OCI-LY3 (cell line): ENCODE measurements around the gene RANBP10.

ENCODE experiments used
- H2AFZ ChIP-seq: fragments of 200-600, 300-600 bp; shearing (Covaris generic); 2 replicates; pipeline ENCODE4 v1.6.0; 2014; ENCODE audit warnings: antibody characterized with exemption, low read depth, low read length
- H3K27ac ChIP-seq: fragments of 200-600, 300-600 bp; sonication (generic); 2 replicates; pipeline ENCODE4 v1.5.1; 2014; ENCODE audit warnings: mild to moderate bottlenecking, low read length, moderate library complexity, mixed read lengths
- H3K27me3 ChIP-seq: fragments of 200-600, 300-600 bp; sonication (generic); 2 replicates; pipeline ENCODE4 v1.6.1; 2014; ENCODE audit warnings: low read depth, low read length, mixed read lengths
- H3K36me3 ChIP-seq: fragments of 200-600, 300-600 bp; sonication (generic); replicated peaks from 2 replicates; pipeline ENCODE3; 2014; ENCODE audit warnings: low read depth, low read length, mixed read lengths
- H3K4me1 ChIP-seq: fragments of 300-600, 200-600 bp; sonication (generic); 2 replicates; pipeline ENCODE4 v1.6.1; 2014; ENCODE audit warnings: low read length, mixed read lengths
- H3K4me2 ChIP-seq: fragments of 200-600, 300-600 bp; sonication (generic); 2 replicates; pipeline ENCODE4 v1.6.1; 2014; ENCODE audit warnings: low read length, mixed read lengths
- H3K4me3 ChIP-seq: fragments of 300-600, 200-600 bp; sonication (generic); 2 replicates; pipeline ENCODE4 v1.5.1; 2014; ENCODE audit warnings: antibody characterized with exemption, mild to moderate bottlenecking, low read length, moderate library complexity
- H3K79me2 ChIP-seq: fragments of 300-600, 200-600 bp; shearing (Covaris generic); 2 replicates; pipeline ENCODE4 v1.6.1; 2014; ENCODE audit warnings: mild to moderate bottlenecking, low read length, mixed read lengths
- H3K9ac ChIP-seq: fragments of 300-600, 200-600 bp; shearing (Covaris generic); 2 replicates; pipeline ENCODE4 v1.6.0; 2014; ENCODE audit warnings: mild to moderate bottlenecking, low read length, moderate library complexity
- H3K9me3 ChIP-seq: fragments of 200-600, 300-600 bp; shearing (Covaris generic); 2 replicates; pipeline ENCODE4 v1.6.1; 2014; ENCODE audit warnings: low read length, mixed read lengths; ENCODE audit not compliant: insufficient read depth
- H4K20me1 ChIP-seq: fragments of 200-600, 300-600 bp; sonication (generic); 2 replicates; pipeline ENCODE4 v1.6.1; 2016; ENCODE audit warnings: low read length, mixed read lengths; ENCODE audit not compliant: insufficient read depth
- CTCF ChIP-seq: fragments of 200-600, 300-600 bp; sonication (generic); IDR thresholded peaks from 2 replicates; pipeline ENCODE4 v1.5.1; 2014; ENCODE audit warnings: antibody characterized with exemption, low read length, low read depth
- EZH2phosphoT487 ChIP-seq: fragments of 200-600 bp; shearing (Covaris generic); IDR thresholded peaks from 2 replicates; pipeline ENCODE4 v1.6.1; 2018; ENCODE audit warnings: antibody characterized with exemption, mixed run types, low read depth

The RANBP10 gene

DNA sequence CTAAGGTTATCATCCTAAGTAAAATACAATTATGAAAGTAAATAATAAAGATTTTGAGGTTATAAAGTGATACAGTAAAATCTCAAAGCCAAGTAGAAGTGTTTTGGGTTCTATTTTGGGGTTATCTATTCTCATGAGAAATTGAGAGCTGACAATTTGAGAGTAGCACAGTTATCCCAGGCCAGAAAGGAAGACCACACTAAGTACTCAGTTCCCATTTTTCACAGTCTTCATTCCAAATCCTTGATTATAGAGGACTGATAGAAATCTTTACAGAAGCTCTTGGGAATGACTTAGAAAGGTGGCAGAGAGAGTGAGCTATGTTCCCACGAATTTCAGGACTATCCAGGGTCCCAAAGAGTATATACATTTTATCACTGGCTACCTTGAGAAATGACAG, 91.8 kb downstream of the RANBP10 start:
- Histone ChIP-seq H3K36me3 (peaks cover 14% of the 10 kb centered on the region), H3K4me3 (no peak overlapping the region), H3K9ac (no peak overlapping the region), H4K20me1 (peaks cover 5% of the 10 kb centered on the region), H3K9me3 (no peaks in the 10 kb centered on the region), H2AFZ (no peak overlapping the region), H3K4me2 (no peak overlapping the region), H3K4me1 (peaks cover 6% of the 10 kb centered on the region; the same call in 1 of the 2 replicates), H3K27me3 (no peaks in the 10 kb centered on the region), H3K79me2 (peaks cover 69% of the 10 kb centered on the region), H3K27ac (no peak overlapping the region)
- TF ChIP-seq CTCF (no peak), EZH2phosphoT487 (no peak)

GRCh38 chr16:67713647-67714273, 92.6 kb downstream of the RANBP10 start:
- H3K36me3 ChIP-seq = peaks cover 14% of the 10 kb centered on the region
- peaks cover 5% of the 10 kb centered on the region for H4K20me1 ChIP-seq
- H2AFZ ChIP-seq = no peak overlapping the region
- H3K4me1 ChIP-seq = peaks cover 6% of the 10 kb centered on the region; the same call in 1 of the 2 replicates
- H3K4me2 ChIP-seq = no peak overlapping the region
- no peak overlapping the region for H3K4me3 ChIP-seq
- H3K9ac ChIP-seq = no peak overlapping the region
- no peak overlapping the region for H3K27ac ChIP-seq
- no peaks in the 10 kb centered on the region for H3K9me3 ChIP-seq
- H3K79me2 ChIP-seq = peaks cover 70% of the 10 kb centered on the region
- no peaks in the 10 kb centered on the region for H3K27me3 ChIP-seq
- TF ChIP-seq CTCF (no peak), EZH2phosphoT487 (no peak)

- Histone ChIP-seq H3K4me1 (no peaks in the 10 kb centered on the region), H3K27me3 (no peaks in the 10 kb centered on the region), H3K4me3 (no peak overlapping the region), H2AFZ (no peak overlapping the region), H4K20me1 (peaks cover 5% of the 10 kb centered on the region), H3K9ac (no peak overlapping the region), H3K79me2 (peaks cover 52% of the 10 kb centered on the region), H3K27ac (no peak overlapping the region), H3K4me2 (no peak overlapping the region), H3K36me3 (peaks cover 9% of the 10 kb centered on the region), H3K9me3 (no peaks in the 10 kb centered on the region)
- TF ChIP-seq CTCF (no peak), EZH2phosphoT487 (no peak)
These were observed 95.8 kb downstream of the RANBP10 start for GRCh38 chr16:67710607-67711006.

- Histone ChIP-seq H3K36me3 (peaks cover 9% of the 10 kb centered on the region), H4K20me1 (peaks cover 3% of the 10 kb centered on the region), H3K27ac (no peak overlapping the region), H3K9ac (no peak overlapping the region), H2AFZ (no peak overlapping the region), H3K27me3 (no peaks in the 10 kb centered on the region), H3K4me3 (no peak overlapping the region), H3K4me1 (no peaks in the 10 kb centered on the region), H3K9me3 (no peaks in the 10 kb centered on the region), H3K4me2 (no peak overlapping the region), H3K79me2 (peaks cover 49% of the 10 kb centered on the region)
- TF ChIP-seq CTCF (no peak), EZH2phosphoT487 (no peak)
These were observed 97.3 kb downstream of the RANBP10 start for GRCh38 chr16:67709050-67709449.
